Left lung (tissue), 10 donors: Measurements from ENCODE around the gene FGGY. TPM values are rescaled to one million over a fixed set of nuclear protein-coding genes. Genes with fewer than 3 reads are reported as not detected.

Source experiments
- ATAC-seq: fragments of 200-7000 bp; cut with Tn5 transposase; one replicate; pipeline ENCODE4 v1.9.1; 2020; ENCODE audit warnings: moderate library complexity
- DNase-seq, 4 donors: peaks; one replicate each; pipeline ENCODE4 v3.0.0-alpha.2; 2013 to 2020
- H3K27ac ChIP-seq, 2 donors: fragments of 200-600 bp; sonication (generic) in 1 of 2; one replicate each; pipeline versions ENCODE4 v1.5.0 to v1.8.0; 2020 to 2021
- H3K27me3 ChIP-seq, 2 donors: fragments of 200-600 bp; sonication (generic) in 1 of 2; one replicate each; pipeline versions ENCODE4 v1.5.0 to v1.8.0; 2020 to 2021
- H3K36me3 ChIP-seq, 2 donors: fragments of 200-600 bp; sonication (generic) in 1 of 2; one replicate each; pipeline versions ENCODE4 v1.5.0 to v1.8.0; 2020 to 2021
- H3K4me1 ChIP-seq, 2 donors: fragments of 200-600 bp; one replicate each; pipeline ENCODE4 v1.8.0; 2021
- H3K4me3 ChIP-seq, 2 donors: fragments of 200-600 bp; sonication (generic) in 1 of 2; one replicate each; pipeline versions ENCODE4 v1.5.0 to v1.8.0; 2020 to 2021; ENCODE audit warnings: mild to moderate bottlenecking in 1 of 2
- H3K9me3 ChIP-seq, 2 donors: fragments of 200-600 bp; sonication (generic) in 1 of 2; one replicate each; pipeline versions ENCODE4 v1.5.0 to v1.8.0; 2020 to 2021
- CTCF ChIP-seq, 2 donors: fragments of 200-600 bp; sonication (generic) in 1 of 2; IDR thresholded peaks; one replicate each; pipeline versions ENCODE4 v1.5.0 to v1.8.0; 2021; ENCODE audit warnings: antibody characterized with exemption in 2 of 2
- intact Hi-C, 2 donors: fragments of 100-400 bp; cut with DNase I; formaldehyde crosslinking; loops; one replicate each; pipeline versions ENCODE4 v1.11.2 to v1.14.2; 2022
- polyA plus RNA-seq, 6 donors: library from polyadenylated mRNA; unstranded; fragments of 120-200 nt; gene quantifications; one replicate each; pipeline ENCODE4 v1.2.1, GENCODE V29; 2013; ENCODE audit not compliant: insufficient read length in 6 of 6
- total RNA-seq, 2 donors: library from RNA; stranded (reverse); fragmentation: NEBNext Ultra II Directional; extraction: Animal tissue kit (Norgen Biotek cat#: 25700); gene quantifications; one replicate each; pipeline ENCODE4 v1.2.1, GENCODE V29; 2021
- donor health status: DM: no; HTN: yes; CAD: no.
- donor health status: DM: no; HTN: no; CAD: no.

Gene FGGY
- total and polyA plus RNA-seq, 8 donors = 13.5 to 22.7 (median 18.4) TPM

GRCh38 chr1:59747420-59748024 is 450.6 kb downstream of the FGGY start:
- no peak for DNase-seq
- intact Hi-C loops = no loop called here
- H3K9me3 ChIP-seq = no peaks in the 10 kb centered on the region
- no peak for TF ChIP-seq CTCF (IDR thresholded peaks at IDR 0.05)
- H3K27me3 ChIP-seq = no peaks in the 10 kb centered on the region
- H3K4me3 ChIP-seq = no peak overlapping the region
- ATAC-seq = no peak
- H3K27ac ChIP-seq = no peak overlapping the region
- no peaks in the 10 kb centered on the region for H3K36me3 ChIP-seq
- peaks cover 5 to 36% of the 10 kb centered on the region in 2 donors for H3K4me1 ChIP-seq

DNA sequence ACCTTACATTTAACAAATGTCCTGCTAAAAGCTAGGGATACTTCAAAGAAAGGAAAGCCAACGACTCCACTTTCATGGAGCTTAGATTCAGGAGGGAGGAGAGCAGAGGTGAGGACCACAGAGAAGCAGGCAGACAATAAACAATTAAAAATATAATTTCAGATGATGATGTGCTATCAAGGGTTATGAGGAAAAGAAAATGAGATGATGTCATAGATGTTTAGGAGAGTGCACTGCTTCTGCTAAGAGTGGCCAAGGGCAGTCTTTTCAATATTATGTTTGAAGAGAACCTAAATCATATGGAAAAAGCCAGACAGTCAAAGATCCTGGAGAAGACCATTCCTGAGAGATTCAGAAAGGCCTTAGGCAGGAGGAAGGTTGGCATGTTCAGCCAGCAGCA is 451.2 kb downstream of the FGGY start:
- intact Hi-C loops = no loop called here
- no peak for DNase-seq
- Histone ChIP-seq H3K4me3 (no peak overlapping the region), H3K9me3 (no peaks in the 10 kb centered on the region), H3K4me1 (peaks cover 5 to 30% of the 10 kb centered on the region in 2 donors), H3K36me3 (no peaks in the 10 kb centered on the region), H3K27ac (no peak overlapping the region), H3K27me3 (no peaks in the 10 kb centered on the region)
- ATAC-seq = no peak
- TF ChIP-seq CTCF (IDR thresholded peaks at IDR 0.05) = no peak

DNA sequence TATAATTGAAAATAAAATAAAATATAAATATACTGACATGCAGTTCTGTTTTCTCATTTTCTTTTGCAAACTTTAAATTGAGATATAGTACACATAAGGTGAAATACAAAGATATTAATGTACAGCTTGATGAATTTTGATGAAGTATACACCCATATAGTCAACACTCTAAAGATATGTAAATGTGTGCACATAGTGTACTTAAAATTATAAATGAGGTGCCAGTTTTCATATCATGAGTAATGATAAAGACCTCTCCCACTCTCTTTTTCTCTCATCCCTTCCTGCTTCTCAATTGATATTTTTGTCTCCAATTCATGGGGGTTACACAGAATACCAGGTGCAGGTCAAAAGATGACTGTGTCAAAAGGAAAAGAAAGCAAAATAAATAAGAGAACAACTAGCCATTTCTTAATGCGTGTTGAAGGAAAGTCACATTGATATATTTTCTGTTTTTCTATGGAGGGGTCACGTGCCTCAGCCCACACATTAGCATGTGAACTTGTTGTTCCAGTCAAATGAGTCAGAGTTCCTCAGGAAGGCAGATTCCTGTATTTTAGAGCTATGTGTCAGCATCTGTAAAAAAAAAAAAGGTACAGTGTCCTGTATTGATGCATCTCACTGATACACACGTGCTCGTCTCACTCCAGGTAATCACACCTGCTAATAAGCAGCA is 453.6 kb downstream of the FGGY start:
- no peaks in the 10 kb centered on the region for H3K27me3 ChIP-seq
- no peak overlapping the region for H3K4me3 ChIP-seq
- H3K36me3 ChIP-seq = no peaks in the 10 kb centered on the region
- H3K4me1 ChIP-seq = peaks cover 5 to 12% of the 10 kb centered on the region in 2 donors
- ATAC-seq (peak; percentile 73), DNase-seq (peak in 1 of 4 donors; percentile 59)
- no peak for TF ChIP-seq CTCF (IDR thresholded peaks at IDR 0.05)
- H3K27ac ChIP-seq = peak overlapping the region in 1 of 2 donors; percentile 31
- no peaks in the 10 kb centered on the region for H3K9me3 ChIP-seq
- intact Hi-C loops = no loop called here

DNA sequence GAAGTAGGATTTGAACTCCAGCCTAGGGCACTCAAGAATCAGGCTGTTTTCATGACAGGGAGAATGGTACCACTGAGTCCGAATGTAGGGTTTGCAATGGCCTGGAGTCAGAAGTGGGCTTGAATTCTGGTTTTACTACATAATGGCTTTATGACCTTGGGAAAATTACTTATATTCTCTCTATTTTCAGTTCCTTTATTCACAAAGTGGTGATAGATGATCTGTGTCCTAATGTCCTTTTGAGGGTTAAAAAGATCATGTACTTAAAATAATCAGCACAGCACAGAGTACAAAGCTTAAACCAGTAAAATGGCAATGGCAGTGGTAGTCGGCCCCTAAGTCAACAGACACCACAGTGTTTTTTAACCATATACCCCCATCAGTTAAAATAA is 454.1 kb downstream of the FGGY start:
- H3K27me3 ChIP-seq = no peaks in the 10 kb centered on the region
- TF ChIP-seq CTCF (IDR thresholded peaks at IDR 0.05) = no peak
- peaks cover 5 to 12% of the 10 kb centered on the region in 2 donors for H3K4me1 ChIP-seq
- intact Hi-C loops = no loop called here
- DNase-seq (no peak), ATAC-seq (no peak)
- peak overlapping the region in 1 of 2 donors; percentile 31 for H3K27ac ChIP-seq
- H3K4me3 ChIP-seq = no peak overlapping the region
- H3K9me3 ChIP-seq = no peaks in the 10 kb centered on the region
- H3K36me3 ChIP-seq = no peaks in the 10 kb centered on the region

DNA sequence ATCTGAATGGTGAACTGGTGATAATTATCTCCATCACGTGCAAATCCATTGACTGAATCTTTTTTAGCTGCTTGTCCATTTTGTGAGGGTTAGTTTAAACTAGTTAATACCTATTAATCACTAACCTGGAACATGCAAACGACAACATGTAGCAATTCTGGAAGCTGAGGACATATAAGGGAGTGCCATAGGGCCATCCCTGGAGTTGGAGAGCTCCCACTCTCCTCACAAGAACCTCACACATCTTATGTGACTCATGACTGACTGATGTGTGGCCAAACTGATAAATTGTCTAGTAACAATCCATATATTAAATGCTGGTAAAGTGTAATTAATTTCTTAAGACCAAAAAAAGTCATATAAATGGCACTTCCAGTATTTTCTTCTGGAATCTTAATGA is 454.9 kb downstream of the FGGY start:
- Histone ChIP-seq H3K9me3 (no peaks in the 10 kb centered on the region), H3K4me1 (peaks cover 5 to 12% of the 10 kb centered on the region in 2 donors), H3K27ac (no peak overlapping the region), H3K27me3 (no peaks in the 10 kb centered on the region), H3K4me3 (no peak overlapping the region), H3K36me3 (no peaks in the 10 kb centered on the region)
- TF ChIP-seq CTCF (IDR thresholded peaks at IDR 0.05) = no peak
- DNase-seq = no peak
- ATAC-seq = no peak
- intact Hi-C loops = no loop called here
